K562 (cell line): Measurements from ENCODE around the gene HNRNPD. TPM values are rescaled to one million over a fixed set of nuclear protein-coding genes. Genes with fewer than 3 reads are reported as not detected.
A peak's percentile ranks its signal among the peaks of the same experiment; 100 is the strongest.

Experiments used
- KHSRP ChIP-seq: fragments of 450-650 bp; IDR thresholded peaks from 2 replicates; pipeline ENCODE4 v1.6.1; 2017
- MAFF ChIP-seq: IDR thresholded peaks from 2 replicates; pipeline ENCODE4 v1.6.1; 2012; ENCODE audit warnings: low read length, improper control_type of control experiment
- POLR2A ChIP-seq: fragments of 450-650 bp; conservative IDR thresholded peaks from 2 replicates; pipeline ENCODE4 v1.6.1; 2016
- POLR2G ChIP-seq: fragments of 200-400 bp; formaldehyde crosslinking; IDR thresholded peaks from 2 replicates; pipeline ENCODE4 v1.6.1; 2017; ENCODE audit warnings: low read depth, mild to moderate bottlenecking, antibody characterized with exemption, low read length, moderate library complexity
- RUNX1 ChIP-seq: sonication (generic); IDR thresholded peaks from 2 replicates; pipeline ENCODE4 v1.6.1; 2016; ENCODE audit warnings: antibody characterized with exemption, low read depth
- SIN3A ChIP-seq, 2 experiments: fragments of 150-350 bp in 1 of 2; IDR thresholded peaks; 2 replicates each; pipeline ENCODE4 v1.6.1; 2011 to 2016; ENCODE audit warnings: borderline replicate concordance in 2 of 2, low read depth in 2 of 2, low read length in 2 of 2, mild to moderate bottlenecking in 2 of 2, moderate library complexity in 2 of 2; ENCODE audit not compliant: control insufficient read depth in 1 of 2
- SUPT5H ChIP-seq: fragments of 450-650 bp; IDR thresholded peaks from 2 replicates; pipeline ENCODE4 v1.6.1; 2016
- VEZF1 ChIP-seq: fragments of 200-800 bp; sonication (Bioruptor generic); IDR thresholded peaks from 2 replicates; pipeline ENCODE4 v1.6.1; 2017; ENCODE audit warnings: missing genetic modification characterization, missing compliant biosample characterization
- ZNF551 ChIP-seq: fragments of 250-450 bp; sonication (Bioruptor Pico); IDR thresholded peaks from 2 replicates; pipeline ENCODE4 v1.5.0; 2021; ENCODE audit warnings: mild to moderate bottlenecking, moderate library complexity
- polyA plus RNA-seq, 8 experiments: library from polyadenylated mRNA; depleted of rRNA in 4 of 8; stranded (reverse) in 5 of 8; unstranded in 3 of 8; fragments of >200 nt; fragmentation: Nextera tagmentation in 2 of 8; fragmentation: Illumina TruSeq in 1 of 8; extraction: Ambion mirVana in 2 of 8; extraction: Trizol in 1 of 8; gene quantifications; 2 replicates each; pipeline versions ENCODE4 v1.2.1 to v1.2.3, GENCODE V29; 2011 to 2014; ENCODE audit warnings: inconsistent platforms in 1 of 8, missing spikeins in 1 of 8
- total RNA-seq, 7 experiments: library from RNA; depleted of rRNA in 6 of 7; stranded (reverse); fragments of >200 nt in 6 of 7; fragmentation: Illumina TruSeq in 2 of 7; extraction: Trizol in 2 of 7; gene quantifications; 2 replicates each; pipeline versions ENCODE4 v1.2.1 to v1.2.3, GENCODE V29; 2011 to 2021; ENCODE audit warnings: low replicate concordance in 1 of 7
- TF ChIP-seq, protein P1 (sequence below): sonication (generic); formaldehyde crosslinking; IDR thresholded peaks from 2 replicates; pipeline ENCODE4 v1.8.0; 2022; ENCODE audit warnings: missing genetic modification reagents, mild to moderate bottlenecking, borderline replicate concordance
- TF ChIP-seq, protein P2 (sequence below): sonication (generic); formaldehyde crosslinking; IDR thresholded peaks from 2 replicates; pipeline ENCODE4 v1.8.0; 2022; ENCODE audit warnings: mild to moderate bottlenecking, missing genetic modification reagents, borderline replicate concordance

Gene HNRNPD
- total and polyA plus RNA-seq, 9 of the 15 experiments (the other 6 are each of a cell fraction or from before 2014, with no cell fraction given), result 92.4 to 955 (median 160) TPM

DNA sequence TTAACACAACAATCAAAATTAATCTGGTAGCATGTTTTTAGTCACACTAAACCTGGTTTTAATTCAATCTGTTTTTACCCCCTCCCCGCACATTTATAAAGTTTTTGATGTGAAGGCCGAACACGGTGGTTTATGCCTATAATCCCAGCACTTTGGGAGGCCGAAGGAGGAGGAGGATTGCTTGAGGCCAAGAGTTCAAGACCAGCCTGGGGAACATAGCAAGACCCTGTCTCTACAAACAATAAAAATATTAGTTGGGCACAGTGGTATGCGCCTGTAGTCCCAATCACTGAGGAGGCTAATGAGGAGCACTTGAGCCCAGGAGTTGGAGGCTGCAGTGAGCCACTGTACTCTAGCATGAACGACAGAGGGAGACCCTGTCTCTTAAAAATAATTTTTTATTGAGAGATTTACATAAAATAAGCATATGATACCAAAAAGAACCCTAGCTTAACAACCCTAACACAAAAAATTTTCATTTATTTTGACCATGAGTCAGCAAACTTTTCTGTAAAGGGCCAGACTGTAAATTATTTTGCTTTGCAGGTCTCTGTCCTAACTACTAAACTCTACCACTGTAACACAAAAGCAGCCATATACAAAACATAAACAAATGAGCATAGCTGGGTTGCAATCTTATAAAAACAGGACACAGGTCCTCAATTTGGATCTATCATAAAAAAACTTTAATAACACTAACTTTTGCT lies 21.5 kb downstream of the HNRNPD start (continued):
- TF ChIP-seq, protein P1, sequence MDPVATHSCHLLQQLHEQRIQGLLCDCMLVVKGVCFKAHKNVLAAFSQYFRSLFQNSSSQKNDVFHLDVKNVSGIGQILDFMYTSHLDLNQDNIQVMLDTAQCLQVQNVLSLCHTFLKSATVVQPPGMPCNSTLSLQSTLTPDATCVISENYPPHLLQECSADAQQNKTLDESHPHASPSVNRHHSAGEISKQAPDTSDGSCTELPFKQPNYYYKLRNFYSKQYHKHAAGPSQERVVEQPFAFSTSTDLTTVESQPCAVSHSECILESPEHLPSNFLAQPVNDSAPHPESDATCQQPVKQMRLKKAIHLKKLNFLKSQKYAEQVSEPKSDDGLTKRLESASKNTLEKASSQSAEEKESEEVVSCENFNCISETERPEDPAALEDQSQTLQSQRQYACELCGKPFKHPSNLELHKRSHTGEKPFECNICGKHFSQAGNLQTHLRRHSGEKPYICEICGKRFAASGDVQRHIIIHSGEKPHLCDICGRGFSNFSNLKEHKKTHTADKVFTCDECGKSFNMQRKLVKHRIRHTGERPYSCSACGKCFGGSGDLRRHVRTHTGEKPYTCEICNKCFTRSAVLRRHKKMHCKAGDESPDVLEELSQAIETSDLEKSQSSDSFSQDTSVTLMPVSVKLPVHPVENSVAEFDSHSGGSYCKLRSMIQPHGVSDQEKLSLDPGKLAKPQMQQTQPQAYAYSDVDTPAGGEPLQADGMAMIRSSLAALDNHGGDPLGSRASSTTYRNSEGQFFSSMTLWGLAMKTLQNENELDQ (CRISPR knock-in tag), result no peak
- 0 out of 4 replicates have a peak, but pooled peaks of 1 of the 2 experiments have one; percentile 11 for TF ChIP-seq SIN3A (IDR thresholded peaks at IDR 0.05; ENCODE audit: borderline replicate concordance in 2 of 2, control insufficient read depth in 1 of 2, low read depth in 2 of 2, low read length in 2 of 2)
- TF ChIP-seq ZNF551 (CRISPR knock-in tag), result peak; percentile 10; the same call in 1 of the 2 replicates
- TF ChIP-seq MAFF, result peak; percentile 75
- TF ChIP-seq, protein P2, sequence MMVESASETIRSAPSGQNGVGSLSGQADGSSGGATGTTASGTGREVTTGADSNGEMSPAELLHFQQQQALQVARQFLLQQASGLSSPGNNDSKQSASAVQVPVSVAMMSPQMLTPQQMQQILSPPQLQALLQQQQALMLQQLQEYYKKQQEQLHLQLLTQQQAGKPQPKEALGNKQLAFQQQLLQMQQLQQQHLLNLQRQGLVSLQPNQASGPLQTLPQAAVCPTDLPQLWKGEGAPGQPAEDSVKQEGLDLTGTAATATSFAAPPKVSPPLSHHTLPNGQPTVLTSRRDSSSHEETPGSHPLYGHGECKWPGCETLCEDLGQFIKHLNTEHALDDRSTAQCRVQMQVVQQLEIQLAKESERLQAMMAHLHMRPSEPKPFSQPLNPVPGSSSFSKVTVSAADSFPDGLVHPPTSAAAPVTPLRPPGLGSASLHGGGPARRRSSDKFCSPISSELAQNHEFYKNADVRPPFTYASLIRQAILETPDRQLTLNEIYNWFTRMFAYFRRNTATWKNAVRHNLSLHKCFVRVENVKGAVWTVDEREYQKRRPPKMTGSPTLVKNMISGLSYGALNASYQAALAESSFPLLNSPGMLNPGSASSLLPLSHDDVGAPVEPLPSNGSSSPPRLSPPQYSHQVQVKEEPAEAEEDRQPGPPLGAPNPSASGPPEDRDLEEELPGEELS (CRISPR knock-in tag), result no peak
- no peak for TF ChIP-seq RUNX1
- peak; percentile 58 for TF ChIP-seq SUPT5H
- no peak for TF ChIP-seq KHSRP
- peak; percentile 51; the same call in 1 of the 2 replicates for TF ChIP-seq POLR2G
- TF ChIP-seq VEZF1 (CRISPR knock-in tag), result no peak
- TF ChIP-seq POLR2A, result peak; percentile 53
